NCI-H146 treated with DMSO at 0.1 percent for 48 hours (cell line): ENCODE data around the gene TRPM5.
A peak's percentile ranks its signal among the peaks of the same experiment; 100 is the strongest.

ENCODE experiments used
- DNase-seq: peaks from one replicate; lab custom pipeline; 2025; ENCODE audit not compliant: unreplicated experiment; lab: John Stamatoyannopoulos, UW

The TRPM5 gene

GRCh38 chr11:2406878-2407410 is 37.4 kb downstream of the TRPM5 start:
- DNase-seq = no peak

- DNase-seq = no peak
Measured at GRCh38 chr11:2406451-2406850, 37.9 kb downstream of the TRPM5 start.

GRCh38 chr11:2404735-2405196 is 39.5 kb downstream of the TRPM5 start:
- DNase-seq = no peak

GRCh38 chr11:2402890-2403645 is 41.2 kb downstream of the TRPM5 start:
- no peak for DNase-seq

- DNase-seq = no peak
Measured at GRCh38 chr11:2402106-2402505, 42.2 kb downstream of the TRPM5 start.

- DNase-seq = no peak
Measured at GRCh38 chr11:2401436-2401984, 42.8 kb downstream of the TRPM5 start.

GRCh38 chr11:2400762-2401435 is 43.4 kb downstream of the TRPM5 start:
- DNase-seq = no peak

GRCh38 chr11:2400069-2400761 is 44.1 kb downstream of the TRPM5 start, which contains the start of gene TSSC4:
TSS of gene TSSC4 (plus strand) at chr11:2400750. CDS start at chr11:2402634, 1,884 bp downstream.
- peak; percentile 99 for DNase-seq

- DNase-seq = no peak
Measured at GRCh38 chr11:2399488-2400068, 44.7 kb downstream of the TRPM5 start.

GRCh38 chr11:2398664-2399355 is 45.5 kb downstream of the TRPM5 start:
- no peak for DNase-seq

GRCh38 chr11:2397005-2397404 is 47.3 kb downstream of the TRPM5 start:
- no peak for DNase-seq

GRCh38 chr11:2396471-2396870 is 47.8 kb downstream of the TRPM5 start:
- no peak for DNase-seq

- no peak for DNase-seq
Measured at GRCh38 chr11:2395856-2396255, 48.5 kb downstream of the TRPM5 start.

- DNase-seq = no peak
Measured at GRCh38 chr11:2395211-2395730, 49.0 kb downstream of the TRPM5 start.

- no peak for DNase-seq
Measured at GRCh38 chr11:2394818-2395105, 49.6 kb downstream of the TRPM5 start.
